ENCODE results near the gene PPP1R14D.

PPP1R14D gene

GRCh38 chr15:40773496-40773895 is 55.0 kb downstream of the PPP1R14D start:
- H3K27ac ChIP-seq (replicated peaks), result no peak overlapping the region
- H3K4me3 ChIP-seq (replicated peaks; ENCODE audit: insufficient read depth, low read length), result no peak overlapping the region
- no peaks in the 10 kb centered on the region for H3K27me3 ChIP-seq (ENCODE audit: insufficient read depth, poor library complexity, severe bottlenecking)
- no peak for DNase-seq (ENCODE audit: low read depth in 1 of 2, low spot score in 1 of 2)
- TF ChIP-seq REST (IDR thresholded peaks at IDR 0.05; ENCODE audit: insufficient replicate concordance, low read depth), result no peak
- TF ChIP-seq CTCF (IDR thresholded peaks at IDR 0.05; ENCODE audit: insufficient read depth, low read length), result no peak
- no peak for TF ChIP-seq GABPA (IDR thresholded peaks at IDR 0.05; ENCODE audit: low read depth)
- TF ChIP-seq SPI1 (IDR thresholded peaks at IDR 0.05; ENCODE audit: borderline replicate concordance, low read depth), result no peak
- TF ChIP-seq POLR2AphosphoS5 (IDR thresholded peaks at IDR 0.05; ENCODE audit: low read depth), result no peak

GRCh38 chr15:40772014-40772413 is 56.5 kb downstream of the PPP1R14D start:
- no peak overlapping the region for H3K4me3 ChIP-seq (replicated peaks; ENCODE audit: insufficient read depth, low read length)
- H3K27ac ChIP-seq (replicated peaks), result no peak overlapping the region
- no peak for DNase-seq (ENCODE audit: low read depth in 1 of 2, low spot score in 1 of 2)
- no peak for TF ChIP-seq GABPA (IDR thresholded peaks at IDR 0.05; ENCODE audit: low read depth)
- no peak for TF ChIP-seq REST (IDR thresholded peaks at IDR 0.05; ENCODE audit: insufficient replicate concordance, low read depth)
- TF ChIP-seq CTCF (IDR thresholded peaks at IDR 0.05; ENCODE audit: insufficient read depth, low read length), result no peak
- no peak for TF ChIP-seq SPI1 (IDR thresholded peaks at IDR 0.05; ENCODE audit: borderline replicate concordance, low read depth)
- TF ChIP-seq POLR2AphosphoS5 (IDR thresholded peaks at IDR 0.05; ENCODE audit: low read depth), result no peak
- no peaks in the 10 kb centered on the region for H3K27me3 ChIP-seq (ENCODE audit: insufficient read depth, poor library complexity, severe bottlenecking)

GRCh38 chr15:40771242-40771641 is 57.3 kb downstream of the PPP1R14D start:
- DNase-seq (ENCODE audit: low read depth in 1 of 2, low spot score in 1 of 2), result no peak
- Histone ChIP-seq H3K27me3 (ENCODE audit: insufficient read depth, poor library complexity, severe bottlenecking) (no peaks in the 10 kb centered on the region), H3K27ac (replicated peaks) (no peak overlapping the region), H3K4me3 (replicated peaks; ENCODE audit: insufficient read depth, low read length) (no peak overlapping the region)
- no peak for TF ChIP-seq POLR2AphosphoS5 (IDR thresholded peaks at IDR 0.05; ENCODE audit: low read depth)
- no peak for TF ChIP-seq REST (IDR thresholded peaks at IDR 0.05; ENCODE audit: insufficient replicate concordance, low read depth)
- TF ChIP-seq GABPA (IDR thresholded peaks at IDR 0.05; ENCODE audit: low read depth), result no peak

Data from HL-60 (cell line).